HG02623 (cell line): Measurements from ENCODE around the gene PPP1R9B.

Experiments
- ATAC-seq: cut with Tn5 transposase; IDR thresholded peaks from one replicate; pipeline ENCODE4 v1.9.1; 2021; ENCODE audit warnings: moderate library complexity; ENCODE audit not compliant: unreplicated experiment

Gene PPP1R9B

DNA sequence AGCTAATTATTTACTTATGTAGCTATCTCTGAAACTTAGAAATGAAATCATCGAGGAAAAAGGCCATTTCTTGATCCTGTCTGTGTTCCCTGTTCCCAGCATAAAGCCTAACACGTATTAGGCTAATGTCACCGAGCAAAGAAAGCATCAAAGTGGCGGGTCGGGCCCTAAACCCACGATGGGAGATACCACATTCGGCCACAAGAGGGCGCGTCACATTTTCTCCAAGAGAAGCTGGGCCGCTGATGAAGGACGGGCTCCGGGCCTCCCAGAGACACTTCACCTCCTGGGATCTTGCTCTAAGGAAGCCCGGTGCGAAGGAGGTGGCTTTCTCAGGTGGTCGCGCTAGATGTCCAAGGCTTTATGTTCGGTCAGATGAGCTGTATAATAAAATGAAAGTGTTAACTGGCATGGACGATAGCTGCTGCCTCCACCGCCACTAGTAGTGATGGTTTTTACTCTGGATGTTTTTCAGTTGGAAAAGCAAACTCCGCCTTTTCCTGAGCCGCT lies 56.2 kb downstream of the PPP1R9B start:
- peak; percentile 25 for ATAC-seq

DNA sequence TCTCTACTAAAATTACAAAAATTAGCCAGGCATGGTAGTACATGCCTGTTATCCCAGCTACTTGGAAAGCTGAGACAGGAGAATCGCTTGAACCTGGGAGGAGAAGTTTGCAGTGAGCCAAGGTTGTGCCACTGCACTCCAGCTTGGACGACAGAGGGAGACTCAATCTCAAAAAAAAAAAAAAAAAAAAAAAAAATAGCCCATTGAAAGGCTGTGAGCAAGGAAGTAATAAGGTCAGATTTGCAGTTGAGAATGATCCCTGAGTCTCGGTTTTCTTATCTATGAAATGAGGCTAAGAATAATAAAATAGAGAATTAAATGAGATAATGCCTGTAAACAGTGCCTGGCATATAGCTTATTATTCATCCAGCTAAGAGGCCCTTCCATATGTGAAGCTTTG lies 56.7 kb downstream of the PPP1R9B start:
- ATAC-seq, result no peak

DNA sequence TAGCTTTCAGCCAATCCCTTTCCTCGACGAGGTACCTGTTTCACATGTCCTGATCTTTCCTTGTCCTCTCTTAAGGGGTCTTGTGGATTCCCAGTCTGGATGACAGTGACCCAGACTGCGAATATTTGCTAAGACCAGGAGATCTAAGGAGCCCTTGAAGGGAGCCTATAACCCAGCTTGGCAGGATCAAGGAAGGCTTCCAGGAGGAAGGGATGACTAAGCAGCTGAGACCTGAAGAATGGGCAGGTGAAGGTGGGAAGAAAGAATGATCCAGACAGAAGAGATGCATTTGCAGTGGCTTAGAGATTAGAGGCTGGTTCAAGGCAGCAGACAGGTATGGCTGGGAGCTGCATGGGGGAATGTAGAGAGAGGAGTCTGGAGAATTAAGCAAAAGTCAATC lies 57.2 kb downstream of the PPP1R9B start:
- ATAC-seq, result no peak

DNA sequence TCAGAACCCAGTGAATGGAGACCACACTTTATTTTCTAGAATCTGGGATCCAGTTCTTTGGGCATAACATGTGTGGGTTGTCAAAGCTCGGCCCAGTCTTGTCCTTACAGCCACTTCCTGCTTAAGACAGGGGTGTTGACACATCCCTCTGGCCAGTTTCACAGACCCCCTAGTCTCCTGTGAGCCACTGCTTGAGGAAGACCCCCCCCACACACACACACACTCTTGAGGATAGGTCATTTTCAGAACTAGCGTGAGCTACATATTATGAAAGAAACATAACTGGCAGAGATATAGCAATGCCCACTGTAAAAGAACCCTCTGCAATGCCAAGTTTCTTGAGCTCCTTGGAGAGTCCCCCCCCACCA lies 58.6 kb downstream of the PPP1R9B start:
- ATAC-seq, result no peak

DNA sequence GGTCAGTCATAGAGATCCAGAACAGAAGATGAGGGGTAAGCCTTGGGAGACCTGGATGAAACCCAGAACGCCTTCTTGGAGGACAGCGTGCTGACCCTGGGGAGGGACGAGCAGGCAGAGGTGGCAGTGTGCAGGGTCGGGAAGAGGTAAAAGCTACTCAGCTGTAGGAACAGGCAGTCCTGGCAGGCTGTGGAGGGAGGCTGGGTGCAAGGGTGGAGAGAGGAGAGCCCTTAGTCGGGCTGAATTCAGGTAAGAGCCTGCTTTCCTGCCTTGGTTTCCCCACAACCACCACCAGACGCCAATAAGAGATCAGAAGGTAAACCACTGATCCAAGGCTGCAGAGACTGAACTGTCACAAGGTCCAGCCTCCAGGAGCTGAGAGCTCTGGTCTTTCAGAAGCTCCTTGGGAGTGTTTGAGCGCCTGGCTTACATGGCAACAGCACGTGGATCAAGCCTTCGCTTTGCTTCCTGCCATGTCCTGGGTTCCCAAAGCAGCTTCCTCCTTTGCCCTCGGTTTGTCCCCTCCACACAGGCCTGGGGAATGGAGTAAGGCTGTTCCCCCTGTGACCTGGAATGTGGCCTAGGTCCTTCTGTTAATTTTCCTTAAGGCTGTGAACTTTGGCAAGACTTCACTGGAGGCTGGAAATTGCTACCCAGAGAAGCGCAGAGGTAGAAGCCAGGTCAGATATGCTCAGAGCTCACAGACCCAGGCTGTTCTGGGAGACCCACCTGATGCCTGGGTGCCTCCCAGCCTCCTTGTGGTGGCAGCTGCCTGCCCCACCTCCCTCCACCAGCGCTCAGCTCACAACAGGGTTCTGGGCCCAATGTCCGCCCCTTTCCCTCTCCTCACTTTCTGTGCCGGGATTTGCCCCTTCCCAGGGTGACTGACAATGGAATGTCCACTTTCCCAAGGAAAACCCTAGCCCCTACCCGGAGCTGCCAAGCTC lies 59.2 kb downstream of the PPP1R9B start:
- no peak for ATAC-seq

DNA sequence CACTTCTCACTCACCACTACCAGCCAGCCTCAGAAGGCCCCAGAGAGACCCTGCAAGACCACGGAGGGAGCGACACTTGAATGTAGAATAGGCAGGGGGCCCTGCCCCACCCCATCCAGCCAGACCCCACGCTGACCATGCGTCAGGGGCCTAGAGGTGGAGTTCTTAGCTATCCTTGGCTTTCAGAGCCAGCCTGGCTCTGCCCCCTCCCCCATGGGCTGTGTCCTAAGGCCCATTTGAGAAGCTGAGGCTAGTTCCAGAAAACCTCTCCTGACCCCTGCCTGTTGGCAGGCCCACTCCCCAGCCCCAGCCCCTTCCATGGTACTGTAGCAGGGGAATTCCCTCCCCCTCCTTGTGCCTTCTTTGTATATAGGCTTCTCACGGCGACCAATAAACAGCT lies 60.4 kb downstream of the PPP1R9B start:
- no peak for ATAC-seq

DNA sequence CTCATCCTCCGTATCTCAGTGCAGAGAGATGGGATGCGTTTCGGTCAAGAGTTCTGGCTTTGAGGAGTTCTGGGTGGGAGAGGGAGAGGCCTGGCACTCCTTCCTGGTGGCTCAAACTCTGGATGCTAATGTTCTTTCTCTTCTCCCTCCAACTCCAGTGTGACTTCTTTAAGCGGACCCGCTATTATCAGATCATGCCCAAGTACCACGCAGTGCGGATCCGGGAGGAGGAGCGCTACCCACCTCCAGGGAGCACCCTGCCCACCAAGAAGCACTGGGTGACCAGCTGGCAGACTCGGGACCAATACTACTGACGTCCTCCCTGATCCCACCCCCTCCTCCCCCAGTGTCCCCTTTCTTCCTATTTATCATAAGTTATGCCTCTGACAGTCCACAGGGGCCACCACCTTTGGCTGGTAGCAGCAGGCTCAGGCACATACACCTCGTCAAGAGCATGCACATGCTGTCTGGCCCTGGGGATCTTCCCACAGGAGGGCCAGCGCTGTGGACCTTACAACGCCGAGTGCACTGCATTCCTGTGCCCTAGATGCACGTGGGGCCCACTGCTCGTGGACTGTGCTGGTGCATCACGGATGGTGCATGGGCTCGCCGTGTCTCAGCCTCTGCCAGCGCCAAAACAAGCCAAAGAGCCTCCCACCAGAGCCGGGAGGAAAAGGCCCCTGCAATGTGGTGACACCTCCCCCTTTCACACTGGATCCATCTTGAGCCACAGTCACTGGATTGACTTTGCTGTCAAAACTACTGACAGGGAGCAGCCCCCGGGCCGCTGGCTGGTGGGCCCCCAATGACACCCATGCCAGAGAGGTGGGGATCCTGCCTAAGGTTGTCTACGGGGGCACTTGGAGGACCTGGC lies 61.3 kb downstream of the PPP1R9B start:
- ATAC-seq, result no peak

DNA sequence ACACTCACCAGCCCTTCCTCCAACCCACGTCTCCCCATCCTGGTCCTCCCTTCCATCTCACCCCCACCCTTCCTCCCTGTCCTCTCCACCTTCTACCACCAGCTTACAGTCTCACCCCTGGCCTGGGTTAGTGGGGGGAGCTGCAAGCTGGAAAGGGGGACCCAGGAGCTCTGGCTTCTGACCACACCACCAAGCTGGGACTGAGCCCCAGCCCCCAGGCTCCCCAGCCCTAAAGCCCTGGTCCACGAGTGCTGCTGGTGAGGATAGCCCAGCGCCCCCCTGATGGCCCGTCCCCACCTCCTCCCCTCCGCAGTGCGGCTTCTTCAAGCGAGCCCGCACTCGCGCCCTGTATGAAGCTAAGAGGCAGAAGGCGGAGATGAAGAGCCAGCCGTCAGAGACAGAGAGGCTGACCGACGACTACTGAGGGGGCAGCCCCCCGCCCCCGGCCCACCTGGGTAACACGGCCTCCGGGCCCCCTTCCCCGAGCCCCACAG lies 62.5 kb downstream of the PPP1R9B start:
- ATAC-seq, result no peak

DNA sequence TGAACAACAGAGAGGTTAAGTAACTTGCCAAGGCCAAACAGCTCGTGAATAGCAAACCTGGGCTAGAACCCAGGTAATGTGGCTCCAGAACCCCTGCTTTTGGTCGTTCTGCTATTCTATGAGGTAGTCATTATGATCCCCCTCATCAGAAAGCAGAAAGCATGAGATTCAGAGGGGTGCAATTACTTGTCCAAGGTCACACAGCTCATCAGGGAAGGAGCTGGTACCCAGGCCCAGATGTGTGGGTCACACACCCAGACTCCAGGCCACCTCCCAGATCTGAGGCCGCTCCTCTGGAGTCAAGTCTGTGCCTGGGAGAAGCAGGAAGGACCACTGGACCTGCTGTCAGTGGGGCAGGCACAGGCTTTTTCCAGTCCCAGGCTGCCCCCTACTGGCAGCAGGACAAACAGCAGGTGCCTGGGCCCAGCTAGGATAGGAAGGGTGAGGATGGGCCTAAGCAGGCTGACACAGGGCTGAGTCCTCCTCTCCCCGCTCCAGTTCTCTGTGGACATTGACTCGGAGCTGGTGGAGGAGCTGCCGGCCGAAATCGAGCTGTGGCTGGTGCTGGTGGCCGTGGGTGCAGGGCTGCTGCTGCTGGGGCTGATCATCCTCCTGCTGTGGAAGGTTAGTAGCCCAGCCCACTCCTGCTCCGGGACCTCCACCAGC lies 63.1 kb downstream of the PPP1R9B start:
- no peak for ATAC-seq
